Activated T-helper 9 cell treated with anti-CD3 and anti-CD28 coated beads, Interleukin-2, amount 50 U/mL, for 16 hours (primary cell): Measurements from ENCODE around the gene IL17A.
A peak's percentile ranks its signal among the peaks of the same experiment; 100 is the strongest.

Experiments used
- DNase-seq: peaks from one replicate; pipeline ENCODE4 v3.0.0-alpha.2; 2020; ENCODE audit warnings: low read depth

IL17A gene

DNA sequence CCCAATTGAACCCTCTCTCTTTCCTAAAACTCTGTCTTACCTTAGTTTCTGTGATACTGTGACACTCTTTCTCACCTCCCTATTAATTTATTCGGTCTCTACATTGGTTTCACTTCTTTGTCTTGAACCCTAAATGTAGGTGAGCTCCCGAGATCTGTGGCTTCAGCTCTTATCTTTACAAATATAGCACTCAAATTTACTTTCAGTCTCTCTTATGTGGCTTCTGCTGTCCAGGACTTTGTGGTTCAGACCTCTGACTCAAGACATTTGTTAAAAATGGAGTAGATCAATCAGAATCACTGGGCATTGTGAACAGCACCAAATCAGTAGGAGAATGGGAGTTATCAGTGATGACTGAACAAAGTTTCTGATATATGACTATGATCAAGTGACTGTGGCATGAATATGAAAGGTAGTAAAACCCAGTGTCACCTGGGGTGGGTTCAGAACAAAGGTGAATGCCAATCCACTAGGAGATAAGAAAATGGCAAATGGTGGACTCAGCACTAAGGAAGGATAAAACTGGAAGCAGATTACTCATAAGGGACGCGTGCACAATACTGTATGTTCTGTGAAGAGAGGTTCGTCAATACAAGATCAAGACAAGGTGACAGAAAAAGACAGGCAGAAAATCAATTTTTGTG is 30.9 kb downstream of the IL17A start:
- DNase-seq = no peak

DNA sequence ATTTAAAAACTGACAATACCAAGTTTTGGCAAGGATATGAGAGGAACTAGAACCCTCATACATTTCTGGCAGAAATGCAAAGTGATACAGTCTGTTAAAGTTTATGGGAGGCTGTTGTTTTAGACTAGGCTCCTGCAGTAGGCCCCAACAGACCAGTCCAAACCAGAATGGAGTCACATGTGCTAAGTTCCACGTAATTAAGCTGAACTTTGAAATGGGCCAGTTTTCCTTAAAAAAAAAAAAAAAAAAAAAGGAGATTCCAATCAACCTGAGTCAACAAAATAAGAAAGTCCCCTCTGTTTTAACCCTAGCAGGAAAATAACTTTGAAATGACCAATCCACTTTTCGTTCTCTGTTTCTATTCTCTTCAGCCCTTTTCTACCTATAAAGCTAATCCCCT is 31.6 kb downstream of the IL17A start:
- DNase-seq = no peak

DNA sequence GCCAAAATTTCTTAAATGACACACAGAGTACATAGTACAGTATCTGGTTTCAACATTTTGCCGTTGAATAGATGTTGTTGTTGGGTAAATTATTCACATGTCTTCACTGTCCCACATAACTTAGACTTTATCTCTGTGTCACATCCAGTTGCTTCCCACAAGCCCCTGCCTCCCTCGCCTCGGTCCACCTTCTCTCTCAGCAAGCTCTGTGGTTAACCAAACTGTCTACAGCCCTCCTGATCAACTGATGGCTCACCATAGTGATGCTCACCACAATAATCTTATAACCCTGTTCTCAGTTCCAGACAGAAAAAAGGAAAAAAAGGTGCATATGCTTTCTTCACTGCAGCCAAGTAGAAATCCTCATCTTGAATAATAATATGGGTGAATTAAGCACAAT is 35.1 kb downstream of the IL17A start:
- peak; percentile 5 for DNase-seq

DNA sequence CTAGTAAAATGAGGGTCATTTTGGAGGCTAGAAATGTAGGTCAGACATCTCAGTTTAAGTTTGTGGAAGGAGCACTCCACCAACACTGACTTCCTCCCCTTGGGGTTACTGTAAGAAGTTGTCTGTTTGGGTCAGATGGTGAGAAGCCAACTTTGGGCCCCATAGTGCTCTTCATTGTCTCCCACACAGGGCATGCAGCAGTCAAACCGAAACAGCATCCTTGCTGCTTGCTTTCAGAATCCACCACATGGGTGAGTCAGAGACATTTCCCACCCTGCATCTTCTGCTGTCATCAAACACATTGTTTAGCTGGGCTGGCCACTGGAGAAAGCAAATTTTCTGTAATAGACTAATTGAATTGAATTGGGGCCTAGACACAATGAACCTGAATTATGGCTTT is 41.3 kb downstream of the IL17A start:
- DNase-seq = peak; percentile 29

DNA sequence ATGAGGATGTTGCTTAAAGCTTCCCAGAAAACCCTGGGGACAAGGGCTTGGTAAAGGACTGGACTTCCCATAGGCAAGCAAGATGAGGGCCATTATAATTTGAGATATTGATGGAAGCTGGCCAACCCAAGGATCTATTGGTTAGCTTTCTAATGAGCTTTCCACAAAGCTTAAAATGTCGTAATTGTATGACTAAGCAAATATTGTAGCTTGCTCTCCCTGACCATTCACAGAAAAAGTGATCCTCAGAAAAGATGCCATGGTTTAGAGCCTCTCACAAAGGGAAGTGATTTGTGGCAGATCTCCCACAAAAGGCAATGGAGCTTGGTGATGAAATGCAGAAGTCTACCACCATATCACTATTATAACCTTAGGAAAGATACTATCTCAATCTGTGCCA is 44.5 kb downstream of the IL17A start:
- DNase-seq = no peak

DNA sequence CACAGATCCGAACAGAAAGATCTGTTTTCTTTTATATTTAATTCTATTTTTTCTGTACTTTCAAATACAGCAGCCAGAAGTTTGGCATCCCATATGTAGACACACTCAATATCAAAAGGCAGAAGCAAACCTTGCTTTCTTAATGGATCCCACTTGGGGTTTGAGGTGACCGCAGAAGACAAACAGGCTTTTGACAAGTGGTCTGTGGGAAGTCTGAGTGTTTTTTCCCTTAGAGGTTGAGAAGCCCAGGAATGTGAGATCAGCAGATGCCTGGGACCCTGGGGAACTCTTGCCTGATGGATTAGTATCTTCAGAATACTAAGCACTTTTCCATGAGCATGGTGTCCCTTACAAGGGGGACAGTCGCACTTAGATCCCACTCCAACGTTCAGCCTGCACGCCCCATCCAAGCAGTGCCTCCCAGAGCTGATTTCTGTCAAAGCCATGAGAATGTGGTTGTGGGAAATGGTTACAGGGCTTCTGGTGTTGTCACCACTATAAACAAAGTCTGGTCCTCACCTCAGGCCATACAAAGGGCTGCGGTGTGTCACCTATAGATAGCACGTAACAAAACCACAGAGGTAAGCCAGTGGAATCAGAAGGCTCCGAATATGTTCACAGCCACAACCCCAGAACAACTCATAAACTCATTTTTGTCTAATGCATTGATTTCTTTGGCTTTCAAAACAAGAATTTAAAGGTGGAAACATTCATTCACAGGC is 45.4 kb downstream of the IL17A start:
- no peak for DNase-seq

DNA sequence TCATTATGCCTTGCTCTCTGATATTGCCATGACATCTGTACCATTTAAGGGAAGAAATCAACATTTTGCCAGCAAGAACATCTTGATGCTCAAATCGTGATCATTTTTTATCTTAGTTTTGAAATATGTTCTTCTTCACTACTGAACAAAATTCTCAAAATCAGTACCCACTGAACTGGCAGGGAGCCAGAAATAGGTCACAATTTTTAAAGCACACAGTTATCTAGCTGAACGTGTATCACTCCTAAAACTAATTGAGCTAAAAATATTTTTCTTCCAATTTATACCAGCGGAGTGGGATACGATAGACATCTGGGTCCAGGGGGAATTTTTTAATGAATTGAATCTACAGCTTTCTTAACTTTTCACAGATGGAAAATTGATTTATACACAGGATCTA is 46.8 kb downstream of the IL17A start:
- DNase-seq = no peak

DNA sequence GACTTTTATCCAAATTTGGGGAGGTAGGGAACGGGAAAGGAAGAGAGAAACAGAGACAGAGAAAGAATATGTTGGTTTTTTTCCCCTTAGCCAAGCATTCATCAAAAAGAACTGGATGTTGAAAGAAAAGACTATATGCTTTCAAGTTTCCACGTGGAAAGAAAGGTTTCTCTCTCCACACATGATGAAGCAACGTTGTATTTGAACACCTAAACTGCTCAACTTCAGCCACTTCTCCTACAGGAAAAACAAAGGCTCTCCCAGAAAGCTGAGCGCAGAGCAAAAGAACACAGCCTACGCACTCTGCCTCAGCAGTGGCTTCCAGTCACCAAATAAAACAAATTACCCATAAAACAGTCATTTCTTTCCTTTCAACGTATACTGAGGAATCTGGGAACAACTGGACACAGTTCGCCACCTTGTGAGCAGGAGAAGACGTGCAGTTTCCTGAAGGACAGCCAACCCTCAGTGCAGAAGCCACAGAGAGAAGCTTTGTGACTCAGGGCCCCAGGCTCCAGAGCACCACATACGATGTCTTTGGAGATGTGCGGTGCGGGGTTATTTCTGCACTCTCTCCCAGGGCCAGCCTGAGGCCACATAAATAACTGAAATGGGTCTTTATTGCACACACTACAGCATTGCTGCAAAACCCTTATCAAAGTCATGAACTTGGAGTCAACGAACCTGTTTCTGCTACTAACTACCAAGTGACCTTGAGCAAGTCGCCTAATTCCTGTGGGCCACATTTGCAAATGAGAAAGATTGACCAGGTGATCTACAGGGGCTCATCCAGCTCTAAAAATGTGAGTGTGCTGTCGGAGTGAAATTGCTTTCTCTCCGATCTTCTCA is 48.0 kb downstream of the IL17A start:
- no peak for DNase-seq
